K562 (cell line): Measurements from ENCODE around the gene MINDY4B. TPM values are rescaled to one million over a fixed set of nuclear protein-coding genes. Genes with fewer than 3 reads are reported as not detected.

Experiments used
- ATAC-seq: fragments of 200-7000 bp; cut with Tn5 transposase; 3 replicates; pipeline ENCODE4 v1.9.1; 2020; ENCODE audit warnings: moderate library complexity
- BruUV-seq: library from RNA; stranded (reverse); fragments of 400-500 nt; replicated peaks from 2 replicates; lab custom pipeline; 2021; lab: Mats Ljungman, UMichigan
- CTCF ChIA-PET: fragments of 300-600 bp; formaldehyde crosslinking; extraction: SDS; loops from one replicate; lab custom pipeline; 2021; ENCODE audit warnings: low intra/inter-chr PET ratio; lab: Yijun Ruan, JAX
- POLR2A ChIA-PET: fragments of 300-600, 350-650 bp; sonication (Branson Sonifier 250); formaldehyde crosslinking; extraction: SDS; loops from one replicate; lab custom pipeline; 2021; ENCODE audit warnings: antibody characterized with exemption, inconsistent platforms; lab: Yijun Ruan, JAX
- DNase-seq, 4 experiments: peaks; one replicate each; pipeline versions ENCODE4 v3.0.0 to v3.0.0-alpha.2; 2011 to 2018; ENCODE audit warnings: low spot score in 3 of 4, mixed read lengths in 3 of 4; ENCODE audit errors: extremely low read depth in 1 of 4
- FAIRE-seq: peaks from 2 replicates; lab custom pipeline; 2011; peaks lifted over from hg19 to GRCh38; lab: Jason Lieb, UNC
- H2AFZ ChIP-seq: 2 replicates; pipeline ENCODE4 v1.6.0; 2011; ENCODE audit warnings: low read depth, low read length, control low read depth, inconsistent platforms
- H3K27ac ChIP-seq: fragments of 200-600 bp; 3 replicates; pipeline ENCODE4 v1.8.0; 2011; ENCODE audit warnings: low read depth, mild to moderate bottlenecking, control low read depth, inconsistent platforms, low read length, moderate library complexity, mixed read lengths; ENCODE audit errors: extremely low read depth
- H3K27me3 ChIP-seq, 2 experiments: fragments of 300-600 bp in 1 of 2; 2 replicates in 1 of 2; 3 replicates in 1 of 2; pipeline versions ENCODE4 v1.6.0 to v1.8.0; 2011; ENCODE audit warnings: inconsistent platforms in 2 of 2, low read length in 2 of 2, mild to moderate bottlenecking in 1 of 2, mixed read lengths in 1 of 2, moderate library complexity in 1 of 2; ENCODE audit not compliant: control insufficient read depth in 2 of 2, insufficient read depth in 2 of 2
- H3K36me3 ChIP-seq: fragments of 300-600 bp; 3 replicates; pipeline ENCODE4 v1.8.0; 2011; ENCODE audit warnings: mild to moderate bottlenecking, low read length, inconsistent platforms; ENCODE audit not compliant: control insufficient read depth, insufficient read depth
- H3K4me1 ChIP-seq, 2 experiments: fragments of 200-600 bp in 1 of 2; replicated peaks in 1 of 2; 2 replicates in 1 of 2; 3 replicates in 1 of 2; pipeline versions ENCODE4 v1.5.1 to v1.8.0; 2011; ENCODE audit warnings: inconsistent platforms in 2 of 2, low read length in 2 of 2, mild to moderate bottlenecking in 1 of 2, mixed read lengths in 1 of 2, moderate library complexity in 1 of 2; ENCODE audit not compliant: control insufficient read depth in 2 of 2, insufficient read depth in 2 of 2
- H3K4me2 ChIP-seq: 2 replicates; pipeline ENCODE4 v1.6.1; 2011; ENCODE audit warnings: low read length, control low read depth, inconsistent platforms, mixed read lengths; ENCODE audit not compliant: insufficient read depth
- H3K4me3 ChIP-seq: fragments of 200-600 bp; sonication (generic), shearing (Covaris generic); 2 replicates; pipeline ENCODE4 v1.5.1; 2016; ENCODE audit warnings: control low read depth, inconsistent platforms
- H3K79me2 ChIP-seq: fragments of 200-600 bp; 3 replicates; pipeline ENCODE4 v1.8.0; 2011; ENCODE audit warnings: low read length, inconsistent platforms; ENCODE audit not compliant: control insufficient read depth, insufficient read depth
- H3K9ac ChIP-seq, 2 experiments: 2 replicates each; pipeline versions ENCODE4 v1.6.0 to v1.6.1; 2011; ENCODE audit warnings: low read depth in 2 of 2, low read length in 2 of 2, control low read depth in 1 of 2, inconsistent platforms in 1 of 2, mild to moderate bottlenecking in 1 of 2, mixed read lengths in 1 of 2; ENCODE audit not compliant: insufficient read depth in 1 of 2
- H3K9me1 ChIP-seq: one replicate; pipeline ENCODE4 v1.6.0; 2011; ENCODE audit warnings: inconsistent platforms, mild to moderate bottlenecking, low read length, moderate library complexity; ENCODE audit not compliant: control insufficient read depth, insufficient read depth
- H3K9me3 ChIP-seq: replicated peaks from 2 replicates; pipeline ENCODE4 v1.5.1; 2011; ENCODE audit warnings: low read depth, low read length, inconsistent platforms; ENCODE audit not compliant: control insufficient read depth, insufficient read depth
- H4K20me1 ChIP-seq: replicated peaks from 2 replicates; pipeline ENCODE4 v1.6.1; 2011; ENCODE audit warnings: low read length, inconsistent platforms, mixed read lengths; ENCODE audit not compliant: control insufficient read depth, insufficient read depth
- FOSL1 ChIP-seq: fragments of 200-800 bp; sonication (Bioruptor generic); conservative IDR thresholded peaks from 2 replicates; pipeline ENCODE4 v1.6.1; 2016; ENCODE audit warnings: missing genetic modification characterization, missing compliant biosample characterization
- FOXP4 ChIP-seq: sonication (generic); formaldehyde crosslinking; IDR thresholded peaks from 2 replicates; pipeline ENCODE4 v1.8.0; 2022; ENCODE audit warnings: mild to moderate bottlenecking, missing genetic modification reagents, borderline replicate concordance
- GTF2F1 ChIP-seq: IDR thresholded peaks from 2 replicates; pipeline ENCODE4 v1.6.1; 2011; ENCODE audit warnings: low read depth, low read length, improper control_type of control experiment
- HDAC8 ChIP-seq: fragments of 450-650 bp; IDR thresholded peaks from 2 replicates; pipeline ENCODE4 v1.6.1; 2016; ENCODE audit warnings: mild to moderate bottlenecking, missing genetic modification characterization, moderate library complexity, missing compliant biosample characterization
- MTA3 ChIP-seq: fragments of 450-650 bp; formaldehyde crosslinking; IDR thresholded peaks from 2 replicates; pipeline ENCODE4 v1.6.1; 2017; ENCODE audit warnings: mild to moderate bottlenecking, borderline replicate concordance
- MYBL2 ChIP-seq, 2 experiments: fragments of 450-650 bp in 1 of 2; sonication (generic) in 1 of 2; formaldehyde crosslinking in 1 of 2; IDR thresholded peaks; 2 replicates each; pipeline versions ENCODE4 v1.6.1 to v1.8.1; 2017 to 2022; ENCODE audit warnings: borderline replicate concordance in 1 of 2, inconsistent platforms in 1 of 2, low read depth in 1 of 2, mild to moderate bottlenecking in 1 of 2, missing genetic modification reagents in 1 of 2, moderate library complexity in 1 of 2
- REST ChIP-seq, 2 experiments: fragments of 450-650 bp; formaldehyde crosslinking in 1 of 2; IDR thresholded peaks; 2 replicates each; pipeline versions ENCODE4 v1.4.0 to v1.6.1; 2014 to 2020; ENCODE audit warnings: mild to moderate bottlenecking in 2 of 2, borderline replicate concordance in 1 of 2, low read depth in 1 of 2
- ZNF24 ChIP-seq: fragments of 450-650 bp; IDR thresholded peaks from 2 replicates; pipeline ENCODE4 v1.6.1; 2016
- WGBS: fragments of 100-300 bp; shearing (Covaris generic); methylation state at CpG from one replicate; pipeline ENCODE4 v1.1.6; 2016; ENCODE audit warnings: low coverage, mixed read lengths; ENCODE audit not compliant: insufficient coverage; ENCODE audit errors: missing lambda C conversion rate; 5-methylcytosine and 5-hydroxymethylcytosine counted together
- in situ Hi-C: fragments of 300-500 bp; cut with MboI; formaldehyde crosslinking; loops from 4 replicates; pipeline ENCODE4 v1.15.0; 2018; ENCODE audit warnings: inconsistent platforms, mixed read lengths
- intact Hi-C: fragments of 100-400 bp; cut with micrococcal nuclease; formaldehyde crosslinking; loops from 2 replicates; pipeline ENCODE4 v1.14.2; 2022
- polyA plus RNA-seq, 8 experiments: library from polyadenylated mRNA; depleted of rRNA in 4 of 8; stranded (reverse) in 5 of 8; unstranded in 3 of 8; fragments of >200 nt; fragmentation: Nextera tagmentation in 2 of 8; fragmentation: Illumina TruSeq in 1 of 8; extraction: Ambion mirVana in 2 of 8; extraction: Trizol in 1 of 8; gene quantifications; 2 replicates each; pipeline versions ENCODE4 v1.2.1 to v1.2.3, GENCODE V29; 2011 to 2014; ENCODE audit warnings: inconsistent platforms in 1 of 8, missing spikeins in 1 of 8
- total RNA-seq, 7 experiments: library from RNA; depleted of rRNA in 6 of 7; stranded (reverse); fragments of >200 nt in 6 of 7; fragmentation: Illumina TruSeq in 2 of 7; extraction: Trizol in 2 of 7; gene quantifications; 2 replicates each; pipeline versions ENCODE4 v1.2.1 to v1.2.3, GENCODE V29; 2011 to 2021; ENCODE audit warnings: low replicate concordance in 1 of 7

MINDY4B gene
- total and polyA plus RNA-seq, 9 of the 15 experiments (the other 6 are each of a cell fraction or from before 2014, with no cell fraction given): not detected

- in situ Hi-C loops: loop anchor here (25.0 kb wide), 1 partner anchor 331 kb away; the partner anchor contains the start of genes EIF2A and SERP1
- intact Hi-C loops: loop anchor here (5.0 kb wide), 1 partner anchor 646 kb away; no protein-coding TSS in a partner anchor
- H3K9me1 ChIP-seq: no peaks in the 10 kb centered on the region
- no peak overlapping the region for H3K9ac ChIP-seq
- H2AFZ ChIP-seq: no peak overlapping the region
- peak; percentile 26; the same call in 1 of the 3 replicates for ATAC-seq
- WGBS: 15% methylated on average over 3 of the region's 3 CpGs
- no peaks in the 10 kb centered on the region for H3K4me1 ChIP-seq
- H3K36me3 ChIP-seq: no peaks in the 10 kb centered on the region
- ChIA-PET POLR2A (interaction anchor here (0.7 kb wide), 2 partner anchors 76 to 1945 kb away, joined by 3 read pairs; no protein-coding TSS in a partner anchor), CTCF (no interaction called here)
- no peaks in the 10 kb centered on the region for H4K20me1 ChIP-seq
- BruUV-seq: no TSS peak
- DNase-seq: peak in 1 of 4 experiments; percentile 9
- TF ChIP-seq HDAC8 (no peak), GTF2F1 (no peak), MYBL2 (IDR thresholded peaks at IDR 0.05; ENCODE audit: low read depth) (no peak), MYBL2 (CRISPR knock-in tag; IDR thresholded peaks at IDR 0.05; ENCODE audit: borderline replicate concordance) (no peak), ZNF24 (peak; percentile 67; the same call in 1 of the 2 replicates), MTA3 (no peak), FOXP4 (no peak), FOSL1 (peak; percentile 35; the same call in 1 of the 2 replicates), REST (IDR thresholded peaks at IDR 0.05; ENCODE audit: borderline replicate concordance) (peak; percentile 41), REST (CRISPR knock-in tag; IDR thresholded peaks at IDR 0.05; ENCODE audit: low read depth) (no peak)
- FAIRE-seq: no peak
- H3K27ac ChIP-seq: no peak overlapping the region
- H3K79me2 ChIP-seq: no peaks in the 10 kb centered on the region
- no peaks in the 10 kb centered on the region for H3K9me3 ChIP-seq
- H3K4me2 ChIP-seq: no peak overlapping the region
- H3K4me3 ChIP-seq: no peak overlapping the region
- H3K27me3 ChIP-seq: peaks cover 0 to 14% of the 10 kb centered on the region in 2 experiments; a peak in 2 of 5 replicates
Observed at GRCh38 chr3:150868282-150868681, 37.0 kb downstream of the MINDY4B start.
